Right atrium auricular region (tissue), 2 donors: ENCODE data around the gene CCDC9. TPM values are rescaled to one million over a fixed set of nuclear protein-coding genes. Genes with fewer than 3 reads are reported as not detected.
A peak's percentile ranks its signal among the peaks of the same experiment; 100 is the strongest.
"Not testable (repeated sequence)": the region's sequence is repeated elsewhere in the genome, so short reads cannot be mapped to it uniquely, and the experiment has no call there.

Experiments used
- DNase-seq: peaks from one replicate; pipeline ENCODE4 v3.0.0-alpha.2; 2019; ENCODE audit warnings: low spot score
- H3K27ac ChIP-seq, 2 donors: fragments of 200-600 bp; sonication (generic); 1 replicate in 1 of 2; 2 replicates in 1 of 2; pipeline ENCODE4 v1.5.1; 2016 to 2019
- H3K27me3 ChIP-seq, 2 donors: fragments of 200-600 bp; sonication (generic); one replicate each; pipeline versions ENCODE4 v1.5.1 to v1.6.0; 2017 to 2019
- H3K36me3 ChIP-seq: fragments of 200-600 bp; sonication (generic); one replicate; pipeline ENCODE4 v1.5.1; 2016
- H3K4me1 ChIP-seq, 2 donors: fragments of 200-600 bp; sonication (generic); one replicate each; pipeline versions ENCODE4 v1.5.1 to v1.6.0; 2017 to 2019
- H3K4me3 ChIP-seq, 2 donors: fragments of 200-600 bp; sonication (generic); 1 replicate in 1 of 2; 2 replicates in 1 of 2; pipeline ENCODE4 v1.5.1; 2017 to 2019; ENCODE audit warnings: mild to moderate bottlenecking in 1 of 2, moderate library complexity in 1 of 2
- H3K9me3 ChIP-seq, 2 donors: fragments of 200-600 bp; sonication (generic); one replicate each; pipeline ENCODE4 v1.5.1; 2019
- total RNA-seq, 2 donors: library from RNA; depleted of rRNA; stranded (reverse); fragments of >200 nt; gene quantifications; one replicate each; pipeline ENCODE4 v1.1.0, GENCODE V29; 2016
- TF ChIP-seq, protein P1 (sequence below), 2 donors: fragments of 200-600 bp; sonication (generic); IDR thresholded peaks; one replicate each; pipeline ENCODE4 v1.5.1; 2019; ENCODE audit warnings: antibody characterized with exemption in 2 of 2

CCDC9 gene
- total RNA-seq, 2 donors from 2014 or later = 9.2 to 11.9 TPM

DNA sequence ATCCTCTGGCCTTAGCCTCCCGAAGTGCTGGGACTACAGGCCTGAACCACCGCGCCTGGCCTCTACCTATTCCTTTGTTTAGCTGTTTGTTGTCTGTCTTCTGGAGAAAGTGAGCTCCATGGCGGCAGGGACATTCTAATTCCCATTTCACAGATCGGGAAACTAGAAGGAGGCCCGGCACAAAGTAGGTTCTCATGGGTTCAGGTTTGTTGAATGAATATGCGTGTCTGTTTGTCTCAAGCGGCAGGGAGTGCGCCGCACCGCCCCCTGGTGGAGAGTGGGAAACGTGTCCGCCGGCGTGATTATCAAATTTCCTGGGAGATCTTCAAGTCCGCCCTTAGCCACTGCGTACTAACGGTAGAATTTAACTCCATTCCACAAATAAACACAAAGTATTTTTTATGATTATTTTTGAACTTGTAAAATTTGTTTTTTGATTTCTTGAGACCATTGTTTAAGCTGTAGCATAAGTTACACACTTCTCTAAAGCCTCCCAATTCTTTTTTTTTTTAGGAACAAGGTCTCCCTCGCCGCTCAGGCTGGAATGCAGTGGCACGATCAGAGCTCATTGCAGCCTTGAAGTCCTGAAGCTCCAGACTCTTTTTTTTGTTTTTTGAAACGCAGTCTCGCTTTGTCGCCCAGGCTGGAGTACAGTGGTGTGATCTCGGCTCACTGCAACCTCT lies 8.9 kb upstream of the CCDC9 start:
- Histone ChIP-seq H3K4me1 (peaks cover 0 to 22% of the 10 kb centered on the region in 2 donors), H3K27ac (no peak overlapping the region), H3K9me3 (no peaks in the 10 kb centered on the region), H3K27me3 (no peaks in the 10 kb centered on the region), H3K4me3 (no peak overlapping the region), H3K36me3 (no peaks in the 10 kb centered on the region)
- DNase-seq = peak; percentile 92
- TF ChIP-seq, protein P1, sequence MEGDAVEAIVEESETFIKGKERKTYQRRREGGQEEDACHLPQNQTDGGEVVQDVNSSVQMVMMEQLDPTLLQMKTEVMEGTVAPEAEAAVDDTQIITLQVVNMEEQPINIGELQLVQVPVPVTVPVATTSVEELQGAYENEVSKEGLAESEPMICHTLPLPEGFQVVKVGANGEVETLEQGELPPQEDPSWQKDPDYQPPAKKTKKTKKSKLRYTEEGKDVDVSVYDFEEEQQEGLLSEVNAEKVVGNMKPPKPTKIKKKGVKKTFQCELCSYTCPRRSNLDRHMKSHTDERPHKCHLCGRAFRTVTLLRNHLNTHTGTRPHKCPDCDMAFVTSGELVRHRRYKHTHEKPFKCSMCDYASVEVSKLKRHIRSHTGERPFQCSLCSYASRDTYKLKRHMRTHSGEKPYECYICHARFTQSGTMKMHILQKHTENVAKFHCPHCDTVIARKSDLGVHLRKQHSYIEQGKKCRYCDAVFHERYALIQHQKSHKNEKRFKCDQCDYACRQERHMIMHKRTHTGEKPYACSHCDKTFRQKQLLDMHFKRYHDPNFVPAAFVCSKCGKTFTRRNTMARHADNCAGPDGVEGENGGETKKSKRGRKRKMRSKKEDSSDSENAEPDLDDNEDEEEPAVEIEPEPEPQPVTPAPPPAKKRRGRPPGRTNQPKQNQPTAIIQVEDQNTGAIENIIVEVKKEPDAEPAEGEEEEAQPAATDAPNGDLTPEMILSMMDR (IDR thresholded peaks at IDR 0.05) = peak; percentile 77 to 95

- H3K27me3 ChIP-seq, DNase-seq, H3K4me3 ChIP-seq, H3K9me3 ChIP-seq, H3K27ac ChIP-seq, H3K36me3 ChIP-seq: not testable (repeated sequence)
- peaks cover 0 to 11% of the 10 kb centered on the region in 2 donors for H3K4me1 ChIP-seq
Measured at GRCh38 chr19:47253016-47253415, 3.3 kb upstream of the CCDC9 start.

DNA sequence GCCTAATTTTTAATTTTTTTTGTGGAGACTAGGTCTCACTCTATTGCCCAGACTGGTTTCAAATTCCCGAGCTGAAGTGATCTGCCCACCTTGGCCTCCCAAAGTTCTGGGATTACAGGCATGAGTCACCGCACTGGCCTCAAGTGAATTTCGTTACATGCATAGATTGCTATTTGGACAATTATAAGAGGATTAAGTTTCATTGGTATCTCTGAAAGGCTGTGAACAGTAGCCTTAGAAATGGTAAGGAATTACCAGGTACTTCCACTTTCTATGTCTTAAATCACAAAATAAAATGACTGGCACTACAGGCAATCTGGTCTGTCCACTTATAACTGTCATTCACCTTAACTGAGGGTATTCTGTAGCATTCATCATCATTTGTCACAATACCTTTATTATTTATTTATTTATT lies 2.9 kb upstream of the CCDC9 start:
- DNase-seq = no peak
- no peak overlapping the region for H3K4me3 ChIP-seq
- H3K27ac ChIP-seq = no peak overlapping the region
- peaks cover 2% of the 10 kb centered on the region for H3K36me3 ChIP-seq
- TF ChIP-seq, protein P1 (IDR thresholded peaks at IDR 0.05) = no peak
- H3K9me3 ChIP-seq = no peaks in the 10 kb centered on the region
- H3K27me3 ChIP-seq = no peaks in the 10 kb centered on the region
- H3K4me1 ChIP-seq = peaks cover 0 to 16% of the 10 kb centered on the region in 2 donors

- H3K27me3 ChIP-seq = no peaks in the 10 kb centered on the region
- H3K4me3 ChIP-seq = no peak overlapping the region
- H3K4me1 ChIP-seq = peaks cover 0 to 21% of the 10 kb centered on the region in 2 donors
- no peak overlapping the region for H3K27ac ChIP-seq
- DNase-seq = no peak
- no peaks in the 10 kb centered on the region for H3K9me3 ChIP-seq
- H3K36me3 ChIP-seq = peaks cover 7% of the 10 kb centered on the region
- TF ChIP-seq, protein P1 (IDR thresholded peaks at IDR 0.05) = no peak
Measured at GRCh38 chr19:47253970-47254369, 2.4 kb upstream of the CCDC9 start.

DNA sequence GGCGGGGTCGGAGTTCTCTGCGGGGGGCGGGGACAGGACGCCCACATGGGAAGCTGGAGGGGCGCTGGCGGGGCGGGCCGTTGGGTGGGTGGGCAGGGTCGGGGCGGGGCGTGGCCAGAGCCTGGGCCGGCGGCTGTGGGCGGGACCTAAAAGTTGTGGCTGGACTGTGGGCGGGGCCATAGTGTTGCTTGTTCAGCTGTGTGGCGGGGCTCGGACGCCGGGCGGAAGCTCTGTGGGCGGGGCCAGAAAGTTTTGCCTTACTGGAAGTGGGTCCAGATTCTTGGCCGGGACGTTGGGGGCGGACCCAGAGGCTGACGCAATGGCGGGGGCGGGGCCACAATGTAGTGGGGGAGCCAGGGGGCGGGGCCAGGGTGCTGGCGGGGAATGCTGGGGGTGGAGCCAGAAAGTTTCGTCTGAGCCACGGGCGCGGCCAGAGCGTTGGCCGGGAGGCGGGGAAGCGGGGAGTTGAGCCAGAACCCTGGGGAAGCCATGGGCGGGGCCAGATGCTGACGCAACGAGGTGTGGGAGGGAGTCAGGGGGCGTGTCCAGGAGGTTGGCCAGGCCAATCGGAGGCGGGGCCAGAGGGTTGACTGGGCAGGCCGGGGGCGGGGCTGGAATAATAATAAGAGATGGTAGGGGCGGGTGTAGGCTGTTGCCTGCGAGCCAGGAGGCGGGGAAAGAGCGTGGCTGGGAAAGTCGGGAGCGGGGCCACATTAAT lies 527 bp downstream of the CCDC9 start:
- TF ChIP-seq, protein P1 (IDR thresholded peaks at IDR 0.05) = no peak
- H3K4me3 ChIP-seq = peak overlapping the region; percentile 64 to 67
- H3K27me3 ChIP-seq = no peaks in the 10 kb centered on the region
- peak overlapping the region; percentile 91 to 94 for H3K27ac ChIP-seq
- DNase-seq = peak; percentile 100
- no peaks in the 10 kb centered on the region for H3K9me3 ChIP-seq
- peaks cover 0 to 26% of the 10 kb centered on the region in 2 donors for H3K4me1 ChIP-seq
- peaks cover 35% of the 10 kb centered on the region for H3K36me3 ChIP-seq

DNA sequence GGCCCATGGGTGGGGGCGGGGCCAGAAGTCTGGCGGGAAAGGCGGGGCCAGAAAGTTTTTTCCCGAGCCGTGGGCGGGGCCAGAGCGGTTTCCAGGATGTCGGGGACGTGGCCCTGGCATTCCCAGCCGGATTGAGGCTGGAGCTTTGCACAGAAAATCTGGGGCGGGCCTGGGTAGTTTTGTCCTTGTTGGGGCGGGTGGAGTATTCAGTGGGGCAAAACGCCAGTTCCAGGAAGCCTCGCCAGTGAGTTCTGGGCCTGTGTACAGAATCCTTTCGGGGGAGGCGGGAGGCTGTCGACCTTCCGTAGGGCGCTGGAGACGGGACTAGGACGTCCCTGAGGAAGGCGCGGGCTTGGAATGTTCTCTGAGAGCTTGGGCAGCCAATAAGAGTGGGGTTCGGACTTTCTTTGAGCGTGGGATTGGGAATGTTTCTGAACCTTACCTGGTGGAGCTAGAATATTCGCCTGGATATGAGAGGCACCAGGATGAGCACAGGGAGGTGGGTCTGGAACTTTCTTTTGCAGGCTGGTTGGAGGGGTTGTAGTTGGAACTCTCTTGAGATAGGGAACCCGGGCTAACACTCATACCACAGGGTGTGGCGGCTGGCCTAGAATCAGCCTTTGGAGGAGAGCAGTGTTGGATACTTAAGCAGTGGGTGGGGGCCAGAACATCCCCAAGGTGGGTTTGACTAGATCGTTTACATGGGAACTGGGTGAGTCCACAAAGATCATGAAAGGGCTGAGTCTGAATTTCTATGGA lies 1.3 kb downstream of the CCDC9 start:
- DNase-seq = no peak
- H3K27me3 ChIP-seq = no peaks in the 10 kb centered on the region
- no peaks in the 10 kb centered on the region for H3K9me3 ChIP-seq
- H3K4me1 ChIP-seq = peaks cover 0 to 26% of the 10 kb centered on the region in 2 donors
- H3K4me3 ChIP-seq = peak overlapping the region; percentile 33 to 64
- peak overlapping the region; percentile 91 to 94 for H3K27ac ChIP-seq
- peaks cover 42% of the 10 kb centered on the region for H3K36me3 ChIP-seq
- TF ChIP-seq, protein P1 (IDR thresholded peaks at IDR 0.05) = no peak
